Activated T-cell treated with anti-CD3 and anti-CD28 coated beads, Interleukin-2, amount 50 U/mL, for 4 hours (primary cell): ENCODE measurements around the gene COL19A1. TPM values are rescaled to one million over a fixed set of nuclear protein-coding genes. Genes with fewer than 3 reads are reported as not detected.

Source experiments
- ATAC-seq, 2 donors: fragments of 200-7000 bp; cut with Tn5 transposase; one replicate each; pipeline ENCODE4 v1.10.0; 2021
- DNase-seq: peaks from one replicate; pipeline ENCODE4 v3.0.0-alpha.2; 2020
- H3K27me3 Mint-ChIP-seq: one replicate; pipeline ENCODE4 v1.8.0; 2021; ENCODE audit warnings: low read depth, mixed read lengths
- H3K36me3 Mint-ChIP-seq: one replicate; pipeline ENCODE4 v1.8.0; 2022; ENCODE audit warnings: mixed read lengths; ENCODE audit not compliant: insufficient read depth
- H3K4me1 Mint-ChIP-seq: one replicate; pipeline ENCODE4 v1.8.0; 2021; ENCODE audit warnings: low read depth, mixed read lengths
- H3K4me3 Mint-ChIP-seq: one replicate; pipeline ENCODE4 v1.8.0; 2021; ENCODE audit warnings: mild to moderate bottlenecking, moderate library complexity, mixed read lengths
- H3K9me3 Mint-ChIP-seq: one replicate; pipeline ENCODE4 v1.8.0; 2021; ENCODE audit warnings: mixed read lengths
- total RNA-seq, 3 donors: library from RNA; stranded (reverse); gene quantifications; one replicate each; pipeline ENCODE4 v1.2.1, GENCODE V29; 2021

COL19A1 gene
- total RNA-seq, 3 donors from 2014 or later, result 0.05 to 0.35 TPM; not detected in 1

DNA sequence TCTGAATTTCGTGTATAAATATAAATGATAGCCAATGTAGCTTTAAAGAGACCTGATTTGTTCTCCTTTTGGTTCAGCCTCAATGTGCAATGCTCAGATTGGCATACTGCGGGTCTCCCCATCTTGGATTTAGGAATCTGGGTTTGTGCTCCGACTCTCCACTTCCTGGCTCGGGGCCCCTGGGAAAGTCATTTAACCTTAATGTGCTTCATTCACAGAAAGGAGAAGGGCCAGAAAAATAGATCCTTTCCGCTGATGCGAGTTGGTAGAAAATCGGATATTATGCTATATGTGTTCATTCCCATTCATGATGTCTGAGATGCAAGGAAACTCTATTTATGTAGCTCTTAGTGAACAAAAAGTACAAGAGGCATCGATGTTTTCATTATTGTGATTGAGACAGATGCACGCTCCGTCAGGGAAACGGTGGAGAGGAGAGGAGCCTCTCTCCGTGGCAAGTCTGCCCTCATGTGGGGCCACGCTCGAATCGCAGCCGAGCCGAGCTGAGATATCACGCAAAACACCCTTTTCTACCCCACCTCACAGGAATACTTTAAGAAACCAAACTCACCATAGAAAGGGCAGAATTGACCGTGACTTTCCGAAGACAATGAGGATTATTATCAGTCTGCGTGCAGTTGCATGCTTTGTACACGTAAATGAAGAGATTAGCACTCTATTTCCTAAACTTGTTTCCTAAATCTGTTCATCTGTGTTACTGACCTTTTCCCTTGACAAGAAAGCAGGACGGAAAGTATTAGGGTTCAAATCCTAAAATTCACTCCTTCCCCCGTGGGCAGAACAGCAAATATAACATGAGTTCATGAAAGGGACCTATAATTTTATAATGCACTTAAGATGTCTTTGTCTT is 300.0 kb downstream of the COL19A1 start:
- Mint-ChIP-seq H3K27me3 (peaks cover 26% of the 10 kb centered on the region), H3K4me1 (peaks cover 4% of the 10 kb centered on the region), H3K4me3 (no peak overlapping the region), H3K36me3 (no peaks in the 10 kb centered on the region), H3K9me3 (peaks cover 4% of the 10 kb centered on the region)
- DNase-seq (no peak), ATAC-seq (peak in 1 of 2 donors; percentile 52)

DNA sequence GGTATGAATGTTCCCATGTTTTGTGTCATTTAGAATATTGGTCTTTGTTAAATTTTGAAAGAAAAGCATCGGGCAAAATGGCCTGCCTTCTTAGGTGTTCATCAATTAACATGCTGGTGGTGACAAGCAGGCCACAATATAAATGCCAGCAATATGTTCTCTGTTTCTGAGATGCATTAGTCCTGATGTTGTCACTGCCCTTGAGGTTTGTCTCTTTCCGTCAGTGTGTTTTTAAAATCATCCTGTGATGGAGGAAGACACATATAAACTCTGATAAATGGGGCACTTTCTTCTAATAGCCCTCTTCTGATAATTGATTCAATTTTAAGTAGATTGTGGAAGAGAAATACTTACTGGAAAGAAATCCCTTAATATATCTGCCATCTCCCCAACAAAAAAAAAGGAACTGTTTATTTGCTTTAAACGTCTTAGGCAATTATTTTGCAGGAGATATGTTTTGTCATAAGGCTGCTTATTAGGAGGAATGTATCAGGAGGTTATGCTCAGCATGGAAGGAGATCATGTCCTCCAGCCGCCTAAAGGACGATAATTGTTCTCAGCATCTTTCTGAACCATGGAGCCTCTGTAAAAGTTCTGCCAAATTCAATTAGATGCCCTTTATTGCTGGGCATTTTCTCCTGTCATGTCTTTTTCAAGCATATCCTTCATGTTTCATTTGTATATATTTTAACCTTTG is 302.5 kb downstream of the COL19A1 start:
- H3K4me1 Mint-ChIP-seq, result peaks cover 4% of the 10 kb centered on the region
- peaks cover 30% of the 10 kb centered on the region for H3K27me3 Mint-ChIP-seq
- no peak for ATAC-seq

DNA sequence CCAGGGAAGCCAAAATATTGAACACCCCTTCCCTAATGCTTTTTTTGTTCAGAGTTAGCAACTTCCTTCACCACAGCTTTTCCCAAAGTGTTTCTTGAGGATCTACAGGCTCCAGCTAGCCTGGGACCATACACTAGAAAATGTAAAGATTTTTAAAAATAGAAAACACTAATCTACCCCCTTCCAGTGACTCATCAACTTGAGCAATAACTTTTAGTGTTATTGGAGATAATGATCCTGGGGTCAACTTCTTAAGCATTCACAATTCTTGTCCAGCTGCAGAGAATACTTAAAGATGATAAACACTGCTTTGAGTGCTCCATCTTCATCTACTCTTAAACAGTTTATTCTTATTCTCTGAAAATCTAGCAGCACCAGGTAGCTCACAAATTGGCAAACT is 304.9 kb downstream of the COL19A1 start:
- DNase-seq (no peak), ATAC-seq (no peak)
- H3K27me3 Mint-ChIP-seq, result peaks cover 16% of the 10 kb centered on the region
- no peaks in the 10 kb centered on the region for H3K9me3 Mint-ChIP-seq
- no peaks in the 10 kb centered on the region for H3K36me3 Mint-ChIP-seq
- no peak overlapping the region for H3K4me3 Mint-ChIP-seq
- peaks cover 3% of the 10 kb centered on the region for H3K4me1 Mint-ChIP-seq

More for the DNA sequence above, 302.5 kb downstream of the COL19A1 start:
- no peak for DNase-seq
- Mint-ChIP-seq H3K36me3 (no peaks in the 10 kb centered on the region), H3K4me3 (no peak overlapping the region), H3K9me3 (no peaks in the 10 kb centered on the region)

DNA sequence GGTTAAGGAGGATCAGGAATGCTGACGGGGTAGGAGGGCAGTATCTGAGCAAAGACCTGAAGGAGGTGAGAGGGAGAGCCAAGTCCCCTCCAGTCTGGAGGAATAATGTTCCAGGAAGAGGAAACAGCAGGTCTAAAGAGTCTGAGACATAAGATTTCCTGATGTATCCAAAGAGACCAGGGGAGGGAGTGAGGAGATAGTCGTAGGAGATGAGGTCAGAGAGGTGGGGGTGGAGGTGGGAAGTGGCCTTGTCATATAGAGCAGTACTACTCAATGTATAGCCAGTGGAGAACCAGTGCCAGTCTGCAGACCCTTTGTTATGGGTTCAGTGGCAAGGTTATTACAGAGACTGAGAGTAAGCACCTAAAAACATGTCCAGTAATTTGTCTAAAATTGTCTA is 305.9 kb downstream of the COL19A1 start:
- Mint-ChIP-seq H3K27me3 (peaks cover 7% of the 10 kb centered on the region), H3K4me1 (no peaks in the 10 kb centered on the region), H3K4me3 (no peak overlapping the region), H3K36me3 (no peaks in the 10 kb centered on the region), H3K9me3 (no peaks in the 10 kb centered on the region)
- ATAC-seq (no peak), DNase-seq (no peak)

DNA sequence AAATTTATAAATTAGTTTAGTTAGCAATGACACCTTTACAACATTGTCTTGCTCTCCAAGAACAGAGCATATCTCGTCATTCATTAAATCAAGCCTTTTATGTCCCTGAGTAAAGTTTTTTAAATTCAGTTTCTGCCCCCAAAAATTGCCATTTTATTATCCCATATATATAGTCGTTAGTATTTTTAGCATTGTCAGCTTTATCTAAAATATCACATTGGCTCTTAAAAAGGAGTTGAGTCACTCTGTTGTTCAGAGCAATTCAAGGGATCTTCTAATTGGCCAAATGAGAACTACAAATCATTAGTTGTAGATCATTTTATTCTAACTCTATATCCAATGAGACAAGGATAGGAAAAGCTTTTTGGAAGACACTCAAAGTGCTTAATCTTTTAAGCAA is 309.4 kb downstream of the COL19A1 start:
- Mint-ChIP-seq H3K9me3 (no peaks in the 10 kb centered on the region), H3K36me3 (no peaks in the 10 kb centered on the region), H3K4me3 (no peak overlapping the region), H3K27me3 (peaks cover 7% of the 10 kb centered on the region), H3K4me1 (no peaks in the 10 kb centered on the region)
- no peak for ATAC-seq
- DNase-seq, result no peak

DNA sequence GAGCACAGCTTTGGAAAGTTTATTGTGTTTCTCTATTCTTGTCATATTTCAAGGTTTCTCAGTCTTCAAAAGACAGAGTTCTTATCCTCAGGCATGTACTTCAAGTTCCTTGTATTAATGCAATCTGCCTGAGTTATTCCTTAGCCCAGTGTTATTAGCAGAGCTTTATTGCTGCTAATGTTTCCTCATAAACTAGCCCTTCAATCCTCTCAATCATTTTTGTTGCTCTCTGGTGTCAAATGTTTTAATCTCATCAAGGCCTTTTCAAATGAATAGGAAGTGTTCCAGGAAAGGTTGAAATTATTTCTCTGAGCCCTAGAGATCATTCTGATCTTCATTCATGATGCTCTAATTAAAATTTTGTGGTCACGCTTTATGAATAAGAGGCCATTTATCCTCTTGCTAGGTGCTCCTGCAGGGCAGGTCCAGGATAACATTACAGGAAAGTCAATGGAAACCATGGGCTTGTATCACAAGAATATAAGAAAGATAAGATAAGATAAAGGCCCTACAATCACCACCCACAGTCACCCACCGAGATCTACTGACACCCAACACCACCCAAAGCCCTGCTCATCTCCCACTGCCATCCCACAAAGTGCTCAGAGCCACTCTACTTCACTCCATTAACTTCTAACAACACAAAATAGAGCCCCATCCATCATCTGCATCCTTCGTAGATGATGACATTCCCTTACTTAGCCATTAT is 310.6 kb downstream of the COL19A1 start:
- Mint-ChIP-seq H3K4me1 (no peaks in the 10 kb centered on the region), H3K36me3 (no peaks in the 10 kb centered on the region), H3K4me3 (no peak overlapping the region), H3K9me3 (no peaks in the 10 kb centered on the region), H3K27me3 (peaks cover 3% of the 10 kb centered on the region)
- ATAC-seq, result no peak
- no peak for DNase-seq

DNA sequence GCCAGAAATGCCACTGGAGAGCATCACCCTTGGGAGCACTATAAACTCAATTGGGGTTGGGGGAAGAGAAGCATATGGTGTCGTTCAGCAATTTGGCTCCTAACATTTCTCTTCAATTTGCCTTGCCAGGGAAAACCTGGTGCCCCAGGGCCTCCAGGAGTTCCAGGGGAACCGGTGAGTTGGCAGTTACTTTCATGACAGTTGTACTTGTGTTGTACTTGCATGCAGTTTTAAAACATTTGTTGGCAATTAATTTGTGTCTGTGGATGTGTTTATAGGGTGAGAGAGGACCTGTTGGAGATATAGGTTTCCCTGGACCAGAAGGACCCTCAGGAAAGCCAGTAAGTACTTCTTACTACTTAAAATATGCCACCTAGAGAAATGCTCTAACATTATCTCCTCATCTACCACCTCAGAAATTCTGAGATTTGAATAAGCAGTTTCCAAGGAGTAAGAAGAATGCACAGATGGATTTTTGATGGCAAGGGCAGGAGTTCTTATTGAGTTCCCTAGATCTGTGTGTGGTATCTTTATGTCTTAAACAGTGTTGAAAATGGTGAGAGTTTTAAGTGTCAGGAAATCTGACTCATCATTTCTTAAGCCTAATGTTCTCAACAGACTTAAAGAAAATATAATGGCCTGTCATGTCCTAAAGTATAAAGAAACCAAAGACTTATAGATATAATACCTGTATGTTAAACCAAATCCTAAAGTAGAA is 314.0 kb downstream of the COL19A1 start:
- no peak overlapping the region for H3K4me3 Mint-ChIP-seq
- H3K4me1 Mint-ChIP-seq, result no peaks in the 10 kb centered on the region
- H3K9me3 Mint-ChIP-seq, result no peaks in the 10 kb centered on the region
- no peaks in the 10 kb centered on the region for H3K36me3 Mint-ChIP-seq
- no peaks in the 10 kb centered on the region for H3K27me3 Mint-ChIP-seq
- DNase-seq (no peak), ATAC-seq (no peak)

DNA sequence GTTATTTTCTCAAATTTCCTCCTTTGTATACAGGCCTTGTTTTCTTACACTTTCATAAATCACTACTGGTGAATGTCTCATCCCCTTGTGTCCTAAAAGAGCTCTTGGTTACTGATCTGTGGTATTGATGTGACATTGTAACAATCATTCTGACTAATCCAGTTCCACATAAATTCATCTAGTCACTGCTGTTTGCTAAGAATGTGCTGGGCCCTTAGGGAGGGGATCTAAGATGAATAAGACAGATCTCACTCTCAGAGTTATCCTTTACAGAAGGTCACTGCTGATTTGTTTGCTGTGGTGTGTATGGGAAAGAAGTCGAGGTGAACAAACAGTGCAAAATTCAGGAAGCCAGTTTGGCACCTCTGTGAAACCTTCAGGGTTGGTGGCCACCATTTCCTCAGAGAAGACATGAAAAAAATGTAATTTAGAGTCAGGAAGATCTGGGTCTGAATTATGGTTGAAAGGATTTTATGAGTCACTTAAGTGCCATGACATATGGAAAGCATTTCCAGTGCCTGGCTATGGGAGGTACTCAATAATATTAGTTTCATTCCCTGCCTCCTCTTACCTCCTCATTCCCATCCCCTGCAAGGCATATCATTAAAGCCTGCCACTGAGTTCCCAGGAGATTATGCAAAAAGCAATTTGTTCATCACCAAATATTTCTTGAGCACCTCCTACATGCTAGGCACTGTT is 314.7 kb downstream of the COL19A1 start:
- H3K27me3 Mint-ChIP-seq, result no peaks in the 10 kb centered on the region
- ATAC-seq (peak; percentile 34 to 35), DNase-seq (no peak)
- H3K36me3 Mint-ChIP-seq, result no peaks in the 10 kb centered on the region
- no peak overlapping the region for H3K4me3 Mint-ChIP-seq
- H3K4me1 Mint-ChIP-seq, result no peaks in the 10 kb centered on the region
- no peaks in the 10 kb centered on the region for H3K9me3 Mint-ChIP-seq

DNA sequence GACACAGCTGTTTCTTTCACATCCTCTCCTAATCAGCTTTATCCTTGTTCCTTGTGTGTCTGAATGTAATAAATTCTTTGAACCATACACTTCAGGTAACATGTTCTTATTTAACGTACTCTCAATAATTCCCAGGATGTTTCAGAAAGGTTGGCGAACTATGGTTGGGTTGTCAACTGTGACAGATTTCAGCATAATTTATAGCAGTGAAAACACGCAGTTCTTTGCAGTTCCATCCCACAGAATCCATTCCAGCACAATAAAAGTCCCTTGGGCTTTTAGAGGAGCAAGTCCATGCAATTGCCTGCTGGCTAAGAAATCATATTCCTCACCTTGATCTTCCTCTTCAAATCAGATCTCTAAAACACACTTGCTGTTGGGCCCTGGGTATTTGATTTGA is 317.2 kb downstream of the COL19A1 start:
- no peaks in the 10 kb centered on the region for H3K27me3 Mint-ChIP-seq
- ATAC-seq, result no peak
- no peaks in the 10 kb centered on the region for H3K4me1 Mint-ChIP-seq
- no peak for DNase-seq
- no peaks in the 10 kb centered on the region for H3K36me3 Mint-ChIP-seq
- no peaks in the 10 kb centered on the region for H3K9me3 Mint-ChIP-seq
- no peak overlapping the region for H3K4me3 Mint-ChIP-seq

DNA sequence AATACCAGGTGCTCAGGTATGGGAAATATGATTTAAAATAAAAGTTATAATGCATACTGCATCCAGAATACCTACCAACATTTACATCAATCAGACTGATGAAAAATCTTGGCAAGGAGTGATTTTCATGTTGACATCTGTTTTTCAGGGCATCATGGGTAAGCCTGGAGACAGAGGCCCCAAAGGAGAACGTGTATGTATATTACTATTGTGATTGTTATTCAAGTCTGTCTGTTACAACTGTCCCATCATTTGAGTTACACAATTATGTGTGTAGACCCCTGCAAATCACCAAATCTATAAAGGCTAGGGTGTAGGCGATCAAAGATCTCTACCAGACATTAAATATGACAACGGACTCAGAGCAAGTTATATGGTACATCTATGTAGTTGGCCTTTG is 318.4 kb downstream of the COL19A1 start:
- Mint-ChIP-seq H3K27me3 (no peaks in the 10 kb centered on the region), H3K36me3 (no peaks in the 10 kb centered on the region), H3K4me1 (no peaks in the 10 kb centered on the region), H3K9me3 (no peaks in the 10 kb centered on the region), H3K4me3 (no peak overlapping the region)
- DNase-seq, result no peak
- ATAC-seq, result no peak

DNA sequence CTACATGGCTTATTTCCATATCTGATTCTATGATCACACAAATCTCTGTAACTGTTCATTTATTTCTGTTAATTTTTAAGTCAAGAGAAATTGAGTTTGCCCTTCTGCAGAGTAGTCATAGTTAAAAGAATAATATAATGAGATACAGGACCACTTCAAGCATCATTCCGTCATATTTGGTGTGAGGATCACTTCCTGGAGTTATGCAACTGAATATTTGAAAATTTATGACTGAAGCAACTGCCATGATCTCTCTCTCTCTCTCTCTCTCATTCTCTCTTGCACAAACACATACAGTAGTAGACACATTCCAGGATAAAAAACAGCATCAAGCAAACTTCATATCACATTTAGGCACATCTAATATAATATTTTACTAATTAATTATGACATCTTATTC is 320.1 kb downstream of the COL19A1 start:
- H3K4me1 Mint-ChIP-seq, result no peaks in the 10 kb centered on the region
- ATAC-seq, result no peak
- H3K9me3 Mint-ChIP-seq, result no peaks in the 10 kb centered on the region
- DNase-seq, result no peak
- H3K4me3 Mint-ChIP-seq, result no peak overlapping the region
- H3K36me3 Mint-ChIP-seq, result no peaks in the 10 kb centered on the region
- H3K27me3 Mint-ChIP-seq, result no peaks in the 10 kb centered on the region

DNA sequence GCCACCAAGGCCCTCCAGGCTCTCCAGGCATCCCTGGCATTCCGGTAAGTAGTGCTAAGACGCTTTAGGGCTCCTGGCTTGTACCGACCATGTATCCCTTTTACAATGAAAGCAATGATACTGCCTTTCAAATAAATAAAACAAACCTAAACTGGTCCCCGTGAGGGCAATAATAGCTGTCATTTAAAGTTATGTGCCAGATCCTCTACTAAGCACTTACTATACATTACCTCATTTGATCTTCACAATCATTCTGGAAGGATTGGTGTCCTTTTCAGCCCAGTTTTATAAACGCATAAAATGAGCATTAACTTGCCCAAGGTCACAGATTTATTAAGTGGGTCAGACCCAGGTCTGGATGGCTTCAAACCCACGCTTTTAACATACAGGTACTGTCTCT is 321.8 kb downstream of the COL19A1 start:
- Mint-ChIP-seq H3K27me3 (peaks cover 3% of the 10 kb centered on the region), H3K4me1 (no peaks in the 10 kb centered on the region), H3K36me3 (no peaks in the 10 kb centered on the region), H3K4me3 (no peak overlapping the region), H3K9me3 (no peaks in the 10 kb centered on the region)
- ATAC-seq (no peak), DNase-seq (no peak)

DNA sequence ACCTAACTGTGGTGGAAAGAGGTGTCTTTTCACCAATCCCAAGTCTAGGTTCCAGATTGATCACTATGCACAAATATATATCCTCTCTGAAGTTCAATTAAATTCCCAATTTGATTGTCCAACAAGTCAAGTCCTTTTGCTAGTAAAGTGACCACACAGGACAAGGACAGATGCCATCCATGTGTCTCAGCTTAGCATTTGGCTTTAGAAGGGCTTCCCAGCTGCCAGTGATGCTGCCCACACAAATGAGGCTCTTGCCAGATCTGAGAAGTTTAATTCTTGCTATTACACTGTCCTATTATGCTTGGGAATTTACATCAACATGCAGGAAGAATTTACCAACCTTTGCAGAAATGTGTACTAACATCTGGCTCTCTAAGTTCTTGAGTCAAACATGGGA is 328.1 kb downstream of the COL19A1 start:
- no peaks in the 10 kb centered on the region for H3K9me3 Mint-ChIP-seq
- no peaks in the 10 kb centered on the region for H3K36me3 Mint-ChIP-seq
- H3K4me3 Mint-ChIP-seq, result no peak overlapping the region
- ATAC-seq, result no peak
- DNase-seq, result no peak
- no peaks in the 10 kb centered on the region for H3K4me1 Mint-ChIP-seq
- peaks cover 11% of the 10 kb centered on the region for H3K27me3 Mint-ChIP-seq

DNA sequence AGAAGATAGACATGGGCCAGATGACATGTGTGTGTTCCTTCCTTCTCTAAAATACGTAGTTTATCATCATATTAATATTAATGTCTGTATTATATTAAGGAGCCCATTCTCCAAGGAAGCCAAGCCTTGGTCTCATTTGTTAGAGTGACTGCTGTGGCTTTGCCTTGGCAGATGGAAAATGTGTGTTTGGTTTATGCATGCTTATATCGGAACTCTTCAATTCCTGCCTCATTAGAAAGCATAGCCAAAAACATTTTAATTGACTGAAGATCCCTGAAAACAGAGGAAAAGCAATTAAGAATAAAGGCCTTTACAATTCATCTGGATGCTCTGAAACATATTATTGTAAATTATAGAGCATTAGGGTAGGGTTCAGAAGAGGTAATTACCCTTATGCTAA is 330.2 kb downstream of the COL19A1 start:
- Mint-ChIP-seq H3K4me3 (no peak overlapping the region), H3K27me3 (peaks cover 11% of the 10 kb centered on the region), H3K36me3 (no peaks in the 10 kb centered on the region), H3K9me3 (no peaks in the 10 kb centered on the region), H3K4me1 (no peaks in the 10 kb centered on the region)
- no peak for ATAC-seq
- no peak for DNase-seq
